Tibial nerve (tissue), 4 donors: ENCODE data around the gene CCDC106. TPM values are rescaled to one million over a fixed set of nuclear protein-coding genes. Genes with fewer than 3 reads are reported as not detected.

Source experiments
- DNase-seq, 2 donors: peaks; one replicate each; pipeline ENCODE4 v3.0.0-alpha.2; 2019; ENCODE audit warnings: low spot score in 2 of 2
- H3K27ac ChIP-seq, 4 donors: fragments of 200-600 bp; sonication (generic) in 3 of 4; one replicate each; pipeline ENCODE4 v1.5.1; 2017 to 2019; ENCODE audit warnings: mild to moderate bottlenecking in 1 of 4
- H3K27me3 ChIP-seq, 2 donors: fragments of 200-600 bp; sonication (generic) in 1 of 2; one replicate each; pipeline versions ENCODE4 v1.5.1 to v1.6.0; 2017 to 2019
- H3K36me3 ChIP-seq, 3 donors: fragments of 200-600 bp; sonication (generic); one replicate each; pipeline ENCODE4 v1.5.1; 2018 to 2019
- H3K4me1 ChIP-seq, 4 donors: fragments of 200-600 bp; sonication (generic) in 3 of 4; one replicate each; pipeline ENCODE4 v1.5.1; 2017 to 2019
- H3K4me3 ChIP-seq, 4 donors: fragments of 200-600 bp; sonication (generic) in 3 of 4; one replicate each; pipeline ENCODE4 v1.5.1; 2017 to 2019; ENCODE audit warnings: mild to moderate bottlenecking in 1 of 4, moderate library complexity in 1 of 4
- H3K9me3 ChIP-seq, 4 donors: fragments of 200-600 bp; sonication (generic) in 3 of 4; one replicate each; pipeline ENCODE4 v1.5.1; 2017 to 2019
- CTCF ChIP-seq, 5 experiments: fragments of 200-600 bp in 3 of 5; fragments of 450-650 bp in 2 of 5; sonication (generic) in 3 of 5; IDR thresholded peaks; one replicate each; pipeline ENCODE4 v1.5.1; 2016 to 2019; ENCODE audit warnings: antibody characterized with exemption in 5 of 5, mild to moderate bottlenecking in 3 of 5, moderate library complexity in 2 of 5
- EP300 ChIP-seq, 2 donors: sonication (generic); formaldehyde crosslinking; IDR thresholded peaks; one replicate each; pipeline ENCODE4 v1.6.1; 2017; ENCODE audit warnings: antibody characterized with exemption in 2 of 2, mild to moderate bottlenecking in 1 of 2
- POLR2A ChIP-seq, 2 donors: fragments of 450-650 bp; IDR thresholded peaks; one replicate each; pipeline ENCODE4 v1.6.1; 2017; ENCODE audit warnings: antibody characterized with exemption in 2 of 2, mild to moderate bottlenecking in 2 of 2, moderate library complexity in 2 of 2
- WGBS, 2 donors: methylation state at CpG; one replicate each; pipeline ENCODE4 v1.1.5; 2018; 5-methylcytosine and 5-hydroxymethylcytosine counted together
- total RNA-seq, 4 donors: library from RNA; depleted of rRNA; stranded (reverse); fragments of >200 nt; gene quantifications; one replicate each; pipeline ENCODE4 v1.1.0, GENCODE V29; 2016

The CCDC106 gene
- total RNA-seq, 4 donors from 2014 or later: 14.5 to 39.6 (median 16.1) TPM

DNA sequence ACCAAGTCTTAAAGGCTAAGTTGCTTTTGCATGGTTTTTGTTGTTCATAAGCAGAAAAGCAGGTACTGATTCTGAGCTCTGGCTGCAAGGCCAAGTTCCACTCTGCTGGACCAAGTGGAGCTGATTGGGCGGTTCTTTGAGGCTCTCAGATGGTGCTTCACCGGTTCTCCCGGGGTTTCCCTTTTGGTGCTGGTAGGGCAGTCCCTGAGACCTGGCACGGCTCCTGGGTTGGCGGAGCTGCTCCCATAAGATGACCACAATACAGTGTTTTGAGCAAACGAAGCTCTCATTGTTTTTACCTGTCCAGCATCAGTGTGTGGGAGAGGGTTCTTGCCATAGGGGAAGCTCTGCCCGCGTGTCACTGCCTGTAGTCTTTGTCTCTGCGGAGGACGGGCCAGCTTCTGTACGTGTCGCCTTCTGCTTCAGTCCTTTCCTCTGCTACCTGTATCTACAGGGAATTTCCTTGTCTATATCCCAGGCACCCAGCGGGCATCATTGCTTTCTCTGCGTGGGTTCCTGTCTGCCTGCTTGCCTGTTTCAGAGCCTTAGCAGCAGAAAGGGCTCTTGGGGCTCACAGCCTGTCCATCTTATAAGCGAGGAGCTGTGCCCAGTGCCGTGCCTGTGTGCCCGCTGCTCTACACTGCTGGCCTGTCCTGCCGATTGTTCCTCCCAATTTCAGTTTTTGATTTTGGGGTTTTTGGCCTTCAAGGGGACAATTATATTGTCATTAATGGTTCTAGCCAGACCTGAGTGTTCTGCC, 9.2 kb downstream of the CCDC106 start:
- Histone ChIP-seq H3K4me1 (peaks cover 0 to 70% (median 44%) of the 10 kb centered on the region in 4 donors), H3K27me3 (no peaks in the 10 kb centered on the region), H3K4me3 (peak overlapping the region in 2 of 4 donors; percentile 17 to 85)

GRCh38 chr19:55658846-55659459, 10.9 kb downstream of the CCDC106 start:
- H3K4me3 ChIP-seq: no peak overlapping the region
- 85 to 89% methylated on average over 34 to 36 of the region's 37 CpGs for WGBS, 2 donors

More for the DNA sequence above, 9.2 kb downstream of the CCDC106 start:
- H3K36me3 ChIP-seq: peaks cover 3 to 40% (median 22%) of the 10 kb centered on the region in 3 donors
- DNase-seq: no peak
- TF ChIP-seq POLR2A (IDR thresholded peaks at IDR 0.05) (no peak), EP300 (IDR thresholded peaks at IDR 0.05) (no peak)
- H3K9me3 ChIP-seq: no peaks in the 10 kb centered on the region
- peak overlapping the region in 1 of 4 donors; percentile 99 for H3K27ac ChIP-seq
- WGBS, 2 donors: 49 to 58% methylated on average over 18 of the region's 18 CpGs

GRCh38 chr19:55659822-55660221, 11.8 kb downstream of the CCDC106 start:
- no peak overlapping the region for H3K27ac ChIP-seq
- 69 to 71% methylated on average over 8 to 9 of the region's 9 CpGs for WGBS, 2 donors
- no peak for TF ChIP-seq CTCF (IDR thresholded peaks at IDR 0.05)
- no peak for TF ChIP-seq EP300 (IDR thresholded peaks at IDR 0.05)
- TF ChIP-seq POLR2A (IDR thresholded peaks at IDR 0.05): no peak
- H3K4me1 ChIP-seq: peaks cover 0 to 57% (median 40%) of the 10 kb centered on the region in 4 donors
- no peaks in the 10 kb centered on the region for H3K9me3 ChIP-seq
- peaks cover 8 to 60% (median 44%) of the 10 kb centered on the region in 3 donors for H3K36me3 ChIP-seq
- DNase-seq: no peak
- no peak overlapping the region for H3K4me3 ChIP-seq
- H3K27me3 ChIP-seq: no peaks in the 10 kb centered on the region

More at GRCh38 chr19:55658846-55659459, 10.9 kb downstream of the CCDC106 start:
- H3K27ac ChIP-seq: no peak overlapping the region
- H3K36me3 ChIP-seq: peaks cover 8 to 51% (median 39%) of the 10 kb centered on the region in 3 donors
- TF ChIP-seq EP300 (IDR thresholded peaks at IDR 0.05) (no peak), POLR2A (IDR thresholded peaks at IDR 0.05) (no peak), CTCF (IDR thresholded peaks at IDR 0.05) (no peak)
- no peaks in the 10 kb centered on the region for H3K9me3 ChIP-seq
- peaks cover 0 to 57% (median 40%) of the 10 kb centered on the region in 4 donors for H3K4me1 ChIP-seq
- H3K27me3 ChIP-seq: no peaks in the 10 kb centered on the region
- no peak for DNase-seq

GRCh38 chr19:55660404-55660803, 12.4 kb downstream of the CCDC106 start:
- 86 to 87% methylated on average over 12 of the region's 12 CpGs for WGBS, 2 donors
- H3K36me3 ChIP-seq: peaks cover 8 to 66% (median 44%) of the 10 kb centered on the region in 3 donors
- DNase-seq: no peak
- H3K9me3 ChIP-seq: no peaks in the 10 kb centered on the region
- TF ChIP-seq EP300 (IDR thresholded peaks at IDR 0.05) (no peak), POLR2A (IDR thresholded peaks at IDR 0.05) (no peak), CTCF (IDR thresholded peaks at IDR 0.05) (no peak)
- H3K27ac ChIP-seq: no peak overlapping the region
- no peak overlapping the region for H3K4me3 ChIP-seq
- H3K4me1 ChIP-seq: peaks cover 0 to 57% (median 40%) of the 10 kb centered on the region in 4 donors
- H3K27me3 ChIP-seq: no peaks in the 10 kb centered on the region

GRCh38 chr19:55660991-55661390, 13.0 kb downstream of the CCDC106 start:
- Histone ChIP-seq H3K36me3 (peaks cover 8 to 72% (median 44%) of the 10 kb centered on the region in 3 donors), H3K27ac (no peak overlapping the region), H3K27me3 (no peaks in the 10 kb centered on the region), H3K4me1 (peaks cover 0 to 54% (median 37%) of the 10 kb centered on the region in 4 donors), H3K4me3 (no peak overlapping the region), H3K9me3 (no peaks in the 10 kb centered on the region)
- WGBS, 2 donors: 65 to 71% methylated on average over 16 of the region's 16 CpGs
- no peak for TF ChIP-seq EP300 (IDR thresholded peaks at IDR 0.05)
- TF ChIP-seq POLR2A (IDR thresholded peaks at IDR 0.05): no peak
- no peak for TF ChIP-seq CTCF (IDR thresholded peaks at IDR 0.05)
- DNase-seq: no peak
